Measurements from ENCODE around the gene NPLOC4. TPM values are rescaled to one million over a fixed set of nuclear protein-coding genes. Genes with fewer than 3 reads are reported as not detected.
"Not testable (repeated sequence)": the region's sequence is repeated elsewhere in the genome, so short reads cannot be mapped to it uniquely, and the experiment has no call there.

Gene NPLOC4
- polyA plus RNA-seq, 1 donor = 55.0 TPM

DNA sequence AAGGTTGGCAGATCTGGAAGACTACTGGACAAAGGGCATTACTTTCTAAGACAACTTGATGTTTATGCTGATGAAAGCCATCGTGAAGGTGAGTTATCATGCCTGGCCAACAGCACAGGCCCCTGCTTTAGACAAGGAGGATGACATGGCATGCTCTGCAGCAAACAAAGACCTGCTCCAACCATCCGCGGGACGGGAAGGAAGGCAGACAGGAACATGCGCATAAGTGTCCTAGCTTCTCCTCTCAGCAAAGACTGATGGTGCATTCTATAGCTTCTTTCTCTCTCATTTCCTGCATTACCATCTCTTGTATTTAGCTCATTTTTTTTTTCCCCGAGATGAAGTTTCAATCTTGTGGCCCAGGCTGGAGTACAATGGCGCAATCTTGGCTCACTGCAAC is 5.4 kb downstream of the NPLOC4 start:
- no peak for DNase-seq

DNA sequence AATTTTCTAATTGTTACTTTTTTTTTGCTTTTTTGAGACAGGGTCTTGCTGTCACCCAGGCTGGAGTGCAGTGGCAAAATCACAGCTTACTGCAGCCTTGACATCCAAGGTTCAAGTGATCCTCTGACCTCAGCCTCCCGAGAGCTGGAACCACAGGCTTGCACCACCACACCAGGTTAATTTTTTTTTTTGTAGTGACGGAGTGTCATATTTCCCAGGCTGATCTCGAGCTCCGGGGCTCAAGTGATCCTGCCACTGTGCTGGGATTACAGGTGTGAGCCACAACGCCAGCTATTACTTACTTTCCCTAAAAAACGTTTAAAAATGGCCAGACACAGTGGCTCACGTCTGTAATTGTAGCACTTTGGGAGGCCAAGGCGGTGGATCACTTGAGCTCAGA is 6.6 kb downstream of the NPLOC4 start:
- no peak for DNase-seq

DNA sequence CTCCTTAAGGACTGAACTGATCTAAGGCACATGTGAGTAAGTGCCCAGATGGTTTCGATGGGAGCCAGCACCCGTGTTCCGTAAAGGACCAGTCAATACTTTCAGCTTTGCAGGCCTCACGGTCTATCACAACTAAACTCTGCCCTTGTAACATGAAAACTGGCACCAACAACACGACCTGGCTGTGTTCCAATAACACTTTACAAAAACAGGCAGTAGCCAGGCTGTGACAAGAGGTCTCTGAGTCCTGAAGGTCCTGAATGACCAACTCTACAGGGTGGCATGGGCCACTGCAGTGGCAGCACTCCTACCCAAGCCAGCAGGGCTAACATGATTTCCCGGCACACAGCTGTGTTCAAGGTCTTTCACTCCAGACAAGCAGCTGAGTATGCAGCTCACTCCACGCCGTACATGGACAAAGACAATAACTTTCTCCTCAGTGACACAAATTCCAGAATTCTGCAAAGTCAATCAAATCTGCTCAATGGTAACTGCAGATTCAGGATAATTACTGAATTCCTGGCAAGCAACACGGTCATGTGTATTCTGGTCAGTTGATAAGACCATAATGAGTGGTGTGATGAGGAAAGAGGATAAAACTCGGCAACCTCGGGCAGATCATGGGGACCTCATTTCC is 15.3 kb downstream of the NPLOC4 start:
- no peak for DNase-seq

DNA sequence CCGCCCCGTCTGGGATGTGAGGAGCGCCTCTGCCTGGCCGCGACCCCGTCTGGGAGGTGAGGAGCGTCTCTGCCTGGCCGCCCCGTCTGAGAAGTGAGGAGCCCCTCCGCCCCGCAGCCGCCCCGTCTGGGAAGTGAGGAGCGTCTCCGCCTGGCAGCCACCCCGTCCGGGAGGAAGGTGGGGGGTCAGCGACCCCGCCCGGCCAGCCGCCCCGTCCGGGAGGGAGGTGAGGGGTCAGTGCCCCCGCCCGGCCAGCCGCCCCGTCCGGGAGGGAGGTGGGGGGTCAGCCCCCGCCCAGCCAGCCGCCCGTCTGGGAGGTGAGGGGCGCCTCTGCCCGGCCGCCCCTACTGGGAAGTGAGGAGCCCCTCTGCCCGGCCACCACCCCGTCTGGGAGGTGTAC is 18.6 kb downstream of the NPLOC4 start:
- DNase-seq = not testable (repeated sequence)

DNA sequence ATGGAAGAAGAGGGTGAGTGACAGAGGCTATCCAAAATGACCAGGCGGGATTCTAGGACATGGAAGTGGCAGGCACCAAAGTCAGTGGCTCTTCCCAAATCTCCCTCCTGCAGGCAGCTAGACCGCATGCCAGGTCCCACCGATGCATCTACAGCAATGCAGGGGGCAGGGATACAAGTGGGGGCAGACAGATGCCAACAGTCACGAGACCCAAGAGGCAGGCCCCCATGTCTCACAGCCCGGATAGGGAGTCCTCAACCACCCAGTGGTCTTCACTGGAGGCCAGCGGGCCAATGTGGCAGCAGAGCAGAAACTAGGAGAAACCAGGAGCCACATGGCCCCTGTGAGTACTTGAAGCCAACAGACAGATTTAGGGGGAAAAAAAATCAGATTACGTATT is 20.0 kb downstream of the NPLOC4 start:
- DNase-seq = no peak

DNA sequence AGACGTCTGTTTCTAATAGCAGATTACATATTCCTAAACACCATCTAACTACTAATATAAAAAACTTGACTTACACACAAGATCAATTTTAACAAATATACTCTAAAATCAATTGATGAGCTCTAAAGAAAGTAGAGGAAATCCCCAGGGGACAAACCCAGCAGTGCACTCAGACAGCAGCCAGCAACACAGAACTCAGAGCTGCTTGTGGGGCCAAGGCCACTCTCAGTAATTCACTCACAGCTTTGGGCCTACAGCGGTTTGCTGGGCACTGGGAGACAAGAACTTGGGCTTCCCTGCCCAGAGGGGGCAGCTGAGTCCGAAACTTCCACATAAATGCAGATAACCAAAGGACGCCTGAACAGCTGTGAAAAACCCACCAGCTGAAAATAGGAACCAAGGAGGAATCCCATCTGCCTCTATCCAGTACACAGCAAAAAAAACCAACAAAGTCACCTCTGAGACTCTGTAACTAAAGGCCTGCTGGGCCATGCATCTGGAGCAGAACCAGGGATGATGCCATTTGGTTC is 21.4 kb downstream of the NPLOC4 start:
- no peak for DNase-seq

DNA sequence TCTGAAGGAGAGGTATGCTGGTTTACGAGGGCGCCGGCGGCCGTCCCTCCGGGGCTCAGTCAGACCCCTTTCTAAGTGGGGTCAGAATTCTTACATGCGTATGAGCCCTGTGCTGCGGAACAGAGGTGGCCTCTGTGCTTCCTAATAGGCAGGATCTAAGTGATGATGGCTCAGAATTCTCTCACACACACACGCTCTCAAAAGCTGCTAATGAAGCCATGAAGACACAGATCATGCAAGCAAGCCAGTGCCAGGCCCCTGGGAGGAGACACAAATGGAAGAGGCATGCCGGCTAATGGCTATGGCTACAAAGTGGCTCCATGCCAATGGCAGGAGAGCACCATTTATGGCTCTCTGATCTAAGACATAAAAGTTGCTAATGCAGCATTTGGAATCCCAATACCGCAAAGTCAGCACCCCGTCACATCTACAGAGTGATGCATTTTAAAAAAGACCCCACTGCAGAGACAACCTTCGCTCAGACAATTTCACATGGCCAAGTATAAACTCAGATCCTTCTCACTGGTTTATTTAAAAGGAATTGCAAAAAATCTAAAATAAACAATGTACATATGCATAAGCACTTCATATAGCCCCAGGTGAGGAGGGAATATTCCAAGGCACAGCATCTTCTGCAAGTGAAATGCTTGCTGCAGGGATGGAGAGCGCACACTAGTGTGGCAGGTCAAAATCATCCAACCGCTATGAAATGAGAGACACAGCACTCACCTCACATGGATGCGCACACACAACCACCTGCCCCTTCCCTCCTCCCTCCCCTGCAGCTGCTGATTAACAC is 24.5 kb downstream of the NPLOC4 start:
- DNase-seq = no peak

DNA sequence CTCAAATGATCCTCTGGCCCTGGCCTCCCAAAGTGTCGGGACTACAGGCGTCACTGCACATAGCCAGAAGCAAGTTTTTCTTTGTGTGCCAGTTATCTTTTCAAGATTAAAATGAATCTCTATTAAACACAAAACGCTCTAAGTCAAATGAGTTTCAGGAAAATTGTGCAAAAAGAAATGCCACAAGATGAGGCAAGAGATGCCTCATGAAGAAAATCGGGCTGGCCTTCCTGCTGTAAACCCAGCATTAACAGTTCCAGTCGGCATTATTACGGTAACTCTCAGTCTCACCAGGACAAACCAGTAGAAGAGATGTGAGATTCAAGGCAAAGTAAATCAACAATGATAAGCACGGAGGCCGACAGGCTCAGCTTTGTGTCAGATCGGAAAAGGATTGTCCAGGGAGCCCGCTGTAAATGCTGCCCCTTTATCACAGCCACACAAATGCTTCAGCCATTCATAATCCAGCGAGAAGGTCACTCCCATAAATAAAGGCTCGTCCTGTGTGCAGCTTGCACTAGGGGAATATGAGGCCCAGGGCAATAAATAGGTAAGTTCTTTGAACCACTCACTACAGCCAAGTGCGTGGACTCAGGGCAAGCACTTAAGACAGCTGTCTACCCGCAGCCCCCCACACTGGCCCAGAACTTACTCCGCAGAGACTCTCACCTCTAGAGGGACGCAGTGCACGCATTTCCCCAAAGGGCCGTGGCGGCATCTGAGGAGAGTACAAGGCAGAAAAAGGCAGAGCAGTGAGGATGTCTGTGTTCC is 27.2 kb downstream of the NPLOC4 start:
- DNase-seq = no peak

DNA sequence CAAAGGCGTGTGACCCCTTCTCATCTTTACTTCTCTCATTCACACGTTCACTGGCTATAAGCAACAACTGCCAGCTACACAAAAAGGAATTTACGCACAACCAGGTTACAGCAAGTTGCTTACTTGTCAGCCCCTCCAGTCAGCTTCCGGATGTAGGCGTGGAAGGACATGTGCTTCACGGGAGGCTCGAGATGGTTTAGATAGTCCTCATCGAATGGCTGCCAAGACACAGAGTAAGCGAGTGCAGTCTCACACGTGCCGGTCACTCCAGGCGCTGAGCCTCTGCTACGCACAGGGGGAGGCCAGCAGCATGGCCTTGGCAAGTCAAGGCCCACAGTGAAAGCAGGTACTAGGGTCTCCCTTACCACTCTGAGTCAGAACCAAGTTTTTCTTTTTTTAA is 28.3 kb downstream of the NPLOC4 start:
- DNase-seq = no peak

DNA sequence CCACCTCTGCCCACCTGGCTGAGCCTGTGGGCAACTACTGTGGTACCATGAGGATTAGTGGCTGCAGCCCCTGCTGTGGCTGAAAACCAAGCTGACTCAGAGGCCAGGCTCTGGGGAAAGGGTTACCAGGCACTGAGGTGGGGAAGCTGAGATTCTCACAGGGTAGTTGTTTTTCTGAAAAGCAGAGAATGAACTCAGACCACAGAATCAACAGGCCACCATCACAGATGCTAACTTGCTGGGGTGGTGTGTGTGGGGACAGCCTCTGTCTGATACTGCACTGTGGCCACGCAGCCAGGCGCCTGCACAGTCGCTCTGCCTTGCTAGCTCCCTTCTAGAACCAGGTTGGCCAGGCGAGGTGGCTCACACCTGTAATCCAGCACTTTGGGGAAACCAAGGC is 28.8 kb downstream of the NPLOC4 start:
- DNase-seq = no peak

DNA sequence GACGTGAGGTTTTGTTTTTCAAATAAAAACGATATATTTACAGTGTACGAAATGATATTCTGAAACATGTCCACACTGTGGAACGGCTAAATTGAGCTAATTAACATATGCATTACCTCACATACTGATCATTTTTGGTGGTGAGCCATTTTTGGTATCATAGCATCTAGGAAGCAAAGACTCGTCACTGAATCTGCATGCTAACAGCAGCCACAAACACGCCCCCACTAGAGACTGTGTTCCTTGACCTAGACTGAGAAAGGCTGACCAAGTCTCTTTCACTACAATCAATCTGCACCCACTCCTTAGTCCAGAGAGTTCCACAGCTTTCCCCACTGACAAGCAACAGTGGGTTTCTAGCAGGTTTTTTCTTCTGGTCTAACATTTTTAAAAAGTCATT is 29.5 kb downstream of the NPLOC4 start:
- no peak for DNase-seq

DNA sequence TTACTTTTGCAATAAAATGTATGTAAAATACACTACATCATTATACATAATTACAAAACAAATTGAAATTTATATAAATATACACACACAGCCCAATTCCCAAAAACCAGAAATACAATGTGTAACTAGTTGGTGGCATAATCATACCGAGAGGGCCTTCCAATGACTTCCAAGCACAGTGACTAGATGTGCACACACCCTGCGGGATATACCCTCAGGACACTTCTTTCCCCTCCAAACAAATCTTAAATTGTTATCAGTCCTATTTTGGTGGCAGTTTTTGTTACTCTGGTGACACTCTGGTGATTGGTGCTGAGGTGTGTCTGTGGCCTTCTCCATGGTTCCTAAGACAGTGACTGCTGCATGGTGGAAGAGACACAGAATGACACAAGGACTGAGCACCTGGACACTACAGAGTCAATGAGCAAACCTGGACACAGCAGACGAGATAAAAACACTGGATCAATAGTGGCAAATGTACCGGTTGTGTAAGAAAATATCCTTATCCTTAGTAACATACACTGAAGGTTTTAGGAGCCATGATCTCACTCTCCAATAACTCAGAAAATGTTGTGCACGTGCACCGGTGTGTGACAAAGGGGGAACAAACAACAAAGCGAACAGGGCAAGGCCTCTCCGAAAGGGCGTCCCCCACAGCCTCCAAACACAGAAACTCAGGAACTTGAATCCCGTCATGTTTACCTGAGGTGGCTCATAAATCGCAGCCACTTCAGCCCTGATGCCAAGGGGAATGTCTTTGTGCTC is 32.9 kb downstream of the NPLOC4 start:
- DNase-seq = no peak

DNA sequence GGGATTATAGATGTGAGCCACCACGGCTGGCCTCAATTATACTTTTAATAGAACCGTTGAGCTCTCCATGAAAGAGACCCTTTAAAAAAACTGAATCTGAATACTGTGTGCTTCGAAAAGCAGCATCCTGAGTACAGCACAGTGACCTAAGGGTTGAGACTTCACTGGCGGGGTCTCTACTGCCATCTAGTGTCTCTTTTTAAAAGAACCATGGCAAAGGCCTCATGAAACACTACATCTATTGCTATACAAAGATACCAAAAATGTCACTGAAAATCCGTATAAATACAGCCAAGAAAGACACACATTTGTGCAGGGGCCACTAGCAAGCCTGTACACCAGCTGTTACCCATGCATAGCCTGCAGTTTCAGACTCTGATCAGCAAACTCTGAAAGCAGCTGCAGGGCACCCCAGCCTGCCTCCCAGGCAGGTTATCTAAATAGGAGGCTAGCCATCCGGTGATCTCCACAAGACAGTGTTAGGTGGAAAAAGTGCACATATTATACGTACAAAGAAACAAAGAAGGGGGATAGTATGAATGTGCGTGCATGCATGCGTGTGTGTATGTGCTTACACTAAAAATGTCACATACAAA is 35.3 kb downstream of the NPLOC4 start:
- DNase-seq = peak; percentile 74

DNA sequence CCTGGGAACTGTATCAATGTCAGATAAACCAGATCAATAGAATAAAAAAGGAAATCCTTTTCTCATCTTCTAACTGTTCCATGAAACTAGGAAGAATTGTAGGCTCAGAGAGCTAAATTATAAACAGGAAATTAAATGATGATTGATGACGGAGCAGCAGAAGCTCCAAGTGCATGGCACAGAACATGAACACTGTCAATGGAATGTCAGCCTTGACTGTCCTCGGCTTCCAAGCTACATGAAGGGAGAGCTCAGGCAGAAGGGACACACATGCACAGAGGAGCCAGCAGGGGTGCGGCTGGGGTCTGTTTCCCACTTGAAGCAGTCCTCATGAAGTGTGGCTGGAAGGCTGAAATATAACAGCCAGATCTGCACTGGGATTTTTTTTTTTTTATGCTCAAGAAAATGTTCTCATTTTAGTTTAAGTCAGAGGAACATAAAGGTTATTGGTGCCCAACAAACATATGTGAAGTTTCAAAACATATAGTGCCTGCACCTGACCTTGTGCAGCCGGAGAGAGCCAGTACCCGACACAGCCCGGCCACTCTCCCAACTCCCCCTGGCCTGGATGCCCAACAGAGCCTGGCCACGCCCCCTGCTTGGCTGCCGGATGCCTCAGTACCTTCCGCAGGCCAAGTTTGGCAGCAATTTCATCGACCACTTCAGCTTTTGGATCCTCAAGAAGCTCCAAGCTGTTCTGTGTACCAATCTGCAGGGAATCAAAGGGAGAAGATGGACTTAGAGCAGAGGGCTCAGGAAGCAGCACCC is 37.0 kb downstream of the NPLOC4 start:
- DNase-seq = no peak

DNA sequence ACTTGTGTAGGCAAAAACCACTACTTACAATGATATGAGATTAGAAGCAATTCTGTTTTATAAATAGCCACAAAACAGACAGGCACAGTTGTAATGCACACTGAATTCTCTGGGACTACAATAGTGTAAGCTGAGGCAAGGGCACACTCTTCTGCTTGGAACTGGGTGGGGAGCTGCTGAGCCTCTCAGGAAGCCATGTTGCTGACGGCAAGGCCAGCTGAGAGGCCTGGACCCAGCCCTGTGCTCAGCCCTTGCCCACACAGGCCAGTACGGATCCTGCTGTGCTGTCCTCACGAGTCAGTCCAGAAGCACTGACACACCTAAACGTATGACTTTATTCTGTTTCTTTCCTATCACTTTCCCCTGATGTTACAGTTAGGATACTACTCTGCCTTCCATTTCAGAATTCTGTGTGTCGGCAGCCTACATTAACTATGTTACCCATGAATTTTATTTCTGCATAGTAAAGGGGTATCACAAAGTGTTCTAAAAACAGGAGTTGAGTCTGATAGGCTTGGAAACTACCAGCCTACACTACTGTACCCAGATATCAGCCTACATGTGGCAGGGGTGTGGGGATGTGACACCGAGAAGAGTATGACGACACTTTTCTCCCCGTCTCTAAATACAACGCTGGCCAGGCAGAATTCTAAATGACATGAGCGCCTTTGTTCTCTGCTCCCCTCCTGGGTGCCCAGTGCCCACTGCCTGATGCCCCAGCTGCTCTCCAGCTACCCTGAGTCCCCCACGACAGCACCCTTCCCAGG is 43.6 kb downstream of the NPLOC4 start:
- DNase-seq = no peak

DNA sequence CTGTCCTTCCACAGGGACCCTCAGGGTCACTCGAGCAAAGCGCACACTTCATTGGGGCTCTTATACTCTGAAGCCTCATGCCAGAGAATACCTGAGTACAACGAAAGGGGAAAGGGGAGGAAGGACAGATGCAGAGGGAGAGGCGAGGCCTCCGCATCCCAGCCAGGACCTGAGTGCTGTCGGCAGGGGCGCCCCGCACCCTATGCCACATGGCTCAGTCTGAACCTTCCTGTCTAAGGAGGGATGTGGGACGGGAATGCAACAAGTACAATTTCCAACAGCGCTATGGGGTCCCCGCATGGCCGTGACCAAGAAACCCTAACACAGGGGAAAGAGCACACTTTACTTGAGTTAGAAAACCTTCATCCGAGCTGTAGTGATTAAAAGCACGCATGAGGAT is 44.9 kb downstream of the NPLOC4 start:
- DNase-seq = no peak

DNA sequence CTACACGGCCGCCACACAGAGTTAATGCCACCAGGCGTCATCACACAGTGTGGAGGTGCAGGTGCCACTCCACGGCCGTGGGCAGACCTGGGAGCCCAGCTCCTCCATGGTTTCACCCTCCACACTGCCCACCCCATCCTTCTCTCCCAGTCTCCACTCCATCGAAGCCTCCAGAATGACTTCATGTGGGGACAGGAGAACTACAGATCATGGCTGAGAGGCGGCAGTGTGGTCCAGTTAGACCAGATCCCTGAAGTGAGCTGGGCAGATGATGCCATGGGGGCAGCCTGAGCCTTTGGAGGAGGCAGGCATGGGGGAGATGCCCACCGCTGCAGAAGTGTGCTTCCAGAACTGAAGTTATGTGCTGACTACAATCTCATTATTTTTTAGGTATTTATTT is 46.8 kb downstream of the NPLOC4 start:
- DNase-seq = no peak

DNA sequence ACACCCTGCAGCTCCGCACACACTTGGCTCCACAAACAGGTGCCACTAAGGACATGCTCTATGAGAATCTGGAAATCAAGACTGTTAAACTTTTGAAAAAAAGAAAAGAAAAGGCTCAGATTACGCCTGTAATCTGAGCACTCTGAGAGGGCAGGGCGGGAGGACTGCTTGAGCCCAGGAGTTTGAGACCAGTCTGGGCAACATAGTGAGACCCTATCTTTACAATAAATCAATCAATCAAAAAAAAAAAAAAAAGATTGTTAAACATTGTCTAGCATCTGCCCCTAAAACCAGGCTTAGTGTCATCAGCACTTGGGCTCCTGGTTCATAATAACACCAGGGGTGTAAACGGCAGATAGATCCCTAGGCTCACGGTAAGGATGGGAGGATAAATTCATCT is 47.3 kb downstream of the NPLOC4 start:
- DNase-seq = no peak

DNA sequence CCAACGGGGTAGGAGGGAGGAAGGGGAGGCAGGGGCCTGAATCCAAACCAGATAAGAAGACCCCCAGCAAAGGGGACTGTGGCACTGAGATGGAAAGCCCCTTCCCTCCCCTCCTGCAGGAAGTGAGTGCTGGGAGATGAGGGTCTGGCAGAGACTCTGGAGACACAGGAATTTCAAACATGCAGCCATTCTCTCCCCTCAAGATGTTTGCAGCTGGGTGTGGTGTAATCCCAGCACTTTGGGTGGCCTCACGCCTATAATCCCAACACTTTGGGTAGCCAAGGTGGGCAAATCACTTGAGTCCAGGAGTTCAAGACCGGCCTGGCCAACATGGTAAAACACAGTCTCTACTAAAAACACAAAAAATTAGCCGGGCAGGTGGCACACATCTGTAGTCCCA is 50.8 kb downstream of the NPLOC4 start:
- DNase-seq = no peak

DNA sequence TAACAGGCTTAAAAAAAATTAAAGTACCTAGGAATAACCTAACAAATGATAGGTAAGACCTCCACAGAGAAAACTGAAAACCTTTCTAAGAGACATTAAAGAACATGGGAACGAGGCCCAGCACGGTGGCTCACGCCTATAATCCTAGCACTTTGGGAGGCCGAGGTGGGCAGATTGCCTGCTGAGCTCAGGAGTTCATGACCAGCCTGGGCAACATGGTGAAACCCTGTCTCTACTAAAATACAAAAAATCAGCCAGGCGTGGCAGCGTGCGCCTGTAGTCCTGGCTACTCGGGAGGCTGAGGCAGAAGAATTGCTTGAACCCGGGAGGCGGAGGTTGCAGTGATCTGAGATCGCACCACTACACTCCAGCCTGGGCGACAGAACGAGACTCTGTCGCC is 52.1 kb downstream of the NPLOC4 start:
- not testable (repeated sequence) for DNase-seq

All from hindlimb muscle (tissue), 1 donor.